CD14-positive monocyte (primary cell): ENCODE data around the gene TACC3. TPM values are rescaled to one million over a fixed set of nuclear protein-coding genes. Genes with fewer than 3 reads are reported as not detected.

Experiments used
- DNase-seq, 3 donors: peaks; one replicate each; pipeline ENCODE4 v3.0.0-alpha.2; 2011 to 2022
- H2AFZ ChIP-seq: 2 replicates; pipeline ENCODE4 v1.6.0; 2012; ENCODE audit warnings: mild to moderate bottlenecking, low read depth, low read length, inconsistent platforms; ENCODE audit not compliant: insufficient read depth, poor library complexity, severe bottlenecking
- H3K27ac ChIP-seq, 2 donors: 1 replicate in 1 of 2; 2 replicates in 1 of 2; pipeline ENCODE4 v1.5.1; 2012 to 2013; ENCODE audit warnings: low read length in 2 of 2, control low read depth in 1 of 2, inconsistent platforms in 1 of 2, low read depth in 1 of 2, mild to moderate bottlenecking in 1 of 2
- H3K27me3 ChIP-seq, 2 donors: one replicate each; pipeline versions ENCODE4 v1.6.0 to v1.6.1; 2011 to 2013; ENCODE audit warnings: low read length in 2 of 2; ENCODE audit not compliant: control insufficient read depth in 2 of 2, insufficient read depth in 2 of 2
- H3K36me3 ChIP-seq, 2 donors: replicated peaks in 1 of 2; 1 replicate in 1 of 2; 2 replicates in 1 of 2; pipeline versions ENCODE4 v1.5.1 to v1.6.1; 2012 to 2013; ENCODE audit warnings: low read length in 2 of 2, control low read depth in 1 of 2, inconsistent platforms in 1 of 2, mild to moderate bottlenecking in 1 of 2; ENCODE audit not compliant: insufficient read depth in 2 of 2, control insufficient read depth in 1 of 2
- H3K4me1 ChIP-seq, 2 donors: 1 replicate in 1 of 2; 2 replicates in 1 of 2; pipeline versions ENCODE4 v1.5.1 to v1.6.1; 2012 to 2013; ENCODE audit warnings: low read length in 2 of 2, control low read depth in 1 of 2, inconsistent platforms in 1 of 2, mild to moderate bottlenecking in 1 of 2, moderate library complexity in 1 of 2; ENCODE audit not compliant: insufficient read depth in 2 of 2, control insufficient read depth in 1 of 2
- H3K4me2 ChIP-seq: replicated peaks from 2 replicates; pipeline ENCODE3; 2012; ENCODE audit warnings: low read length, moderate library complexity, mild to moderate bottlenecking; ENCODE audit not compliant: poor library complexity, severe bottlenecking; ENCODE audit errors: extremely low read depth
- H3K4me3 ChIP-seq, 3 experiments: fragments of 200-600 bp in 1 of 3; sonication (generic) in 1 of 3; replicated peaks in 1 of 3; 1 replicate in 2 of 3; 2 replicates in 1 of 3; pipeline ENCODE4 v1.5.1; 2011 to 2013; ENCODE audit warnings: low read length in 3 of 3, mild to moderate bottlenecking in 3 of 3, control low read depth in 2 of 3, low read depth in 2 of 3, inconsistent platforms in 1 of 3, moderate library complexity in 1 of 3
- H3K79me2 ChIP-seq: 2 replicates; pipeline ENCODE4 v1.6.0; 2012; ENCODE audit warnings: mild to moderate bottlenecking, control low read depth, inconsistent platforms, low read length, moderate library complexity; ENCODE audit not compliant: insufficient read depth
- H3K9ac ChIP-seq: 2 replicates; pipeline ENCODE4 v1.6.0; 2017; ENCODE audit warnings: low read length, mild to moderate bottlenecking; ENCODE audit not compliant: insufficient read depth, poor library complexity, severe bottlenecking
- H3K9me3 ChIP-seq, 2 donors: replicated peaks in 1 of 2; 1 replicate in 1 of 2; 2 replicates in 1 of 2; pipeline versions ENCODE4 v1.5.1 to v1.6.1; 2012 to 2013; ENCODE audit warnings: low read length in 2 of 2, control low read depth in 1 of 2; ENCODE audit not compliant: control insufficient read depth in 1 of 2, insufficient read depth in 1 of 2
- H4K20me1 ChIP-seq: 2 replicates; pipeline ENCODE4 v1.6.0; 2012; ENCODE audit warnings: mild to moderate bottlenecking, low read length, control low read depth, moderate library complexity; ENCODE audit not compliant: insufficient read depth
- H3K27ac Mint-ChIP-seq, 7 donors: one replicate each; pipeline ENCODE4 v1.8.0; 2020; ENCODE audit warnings: mild to moderate bottlenecking in 7 of 7, mixed read lengths in 7 of 7, moderate library complexity in 6 of 7, inconsistent platforms in 2 of 7
- H3K27me3 Mint-ChIP-seq, 3 donors: one replicate each; pipeline ENCODE4 v1.8.0; 2021 to 2022; ENCODE audit warnings: low read depth in 3 of 3, mild to moderate bottlenecking in 3 of 3, mixed read lengths in 3 of 3, moderate library complexity in 3 of 3, inconsistent platforms in 1 of 3
- H3K36me3 Mint-ChIP-seq, 2 donors: one replicate each; pipeline ENCODE4 v1.8.0; 2020; ENCODE audit warnings: mixed read lengths in 2 of 2, inconsistent platforms in 1 of 2, mild to moderate bottlenecking in 1 of 2
- H3K4me1 Mint-ChIP-seq: one replicate; pipeline ENCODE4 v1.8.0; 2020; ENCODE audit warnings: mild to moderate bottlenecking, mixed read lengths
- H3K4me3 Mint-ChIP-seq, 2 donors: one replicate each; pipeline ENCODE4 v1.8.0; 2020; ENCODE audit warnings: mild to moderate bottlenecking in 2 of 2, mixed read lengths in 2 of 2, moderate library complexity in 1 of 2
- H3K9me3 Mint-ChIP-seq, 7 donors: one replicate each; pipeline ENCODE4 v1.8.0; 2020 to 2022; ENCODE audit warnings: mixed read lengths in 7 of 7, mild to moderate bottlenecking in 6 of 7, moderate library complexity in 6 of 7, inconsistent platforms in 2 of 7
- WGBS: methylation state at CpG from one replicate; pipeline ENCODE4 v1.1.5; 2013; ENCODE audit warnings: missing lambda C conversion rate; ENCODE audit not compliant: insufficient coverage; 5-methylcytosine and 5-hydroxymethylcytosine counted together
- intact Hi-C, 2 donors: fragments of 100-400 bp; cut with micrococcal nuclease; formaldehyde crosslinking; loops; one replicate each; pipeline versions ENCODE4 v1.15.0 to v1.15.1; 2023
- polyA plus RNA-seq, 3 donors: library from polyadenylated mRNA; depleted of rRNA in 1 of 3; unstranded in 2 of 3; stranded (reverse) in 1 of 3; fragments of 300-500 nt in 2 of 3; fragments of >200 nt in 1 of 3; fragmentation: Illumina TruSeq in 2 of 3; gene quantifications; 1 replicate in 2 of 3; 2 replicates in 1 of 3; pipeline ENCODE4 v1.2.3, GENCODE V29; 2012 to 2021
- TF ChIP-seq, protein P1 (sequence below): fragments of 200-600 bp; IDR thresholded peaks from one replicate; pipeline ENCODE4 v1.8.0; 2022; ENCODE audit warnings: antibody characterized with exemption, mild to moderate bottlenecking

TACC3 gene
- polyA plus RNA-seq, 3 donors = 43.7 to 84.2 (median 56.6) TPM

DNA sequence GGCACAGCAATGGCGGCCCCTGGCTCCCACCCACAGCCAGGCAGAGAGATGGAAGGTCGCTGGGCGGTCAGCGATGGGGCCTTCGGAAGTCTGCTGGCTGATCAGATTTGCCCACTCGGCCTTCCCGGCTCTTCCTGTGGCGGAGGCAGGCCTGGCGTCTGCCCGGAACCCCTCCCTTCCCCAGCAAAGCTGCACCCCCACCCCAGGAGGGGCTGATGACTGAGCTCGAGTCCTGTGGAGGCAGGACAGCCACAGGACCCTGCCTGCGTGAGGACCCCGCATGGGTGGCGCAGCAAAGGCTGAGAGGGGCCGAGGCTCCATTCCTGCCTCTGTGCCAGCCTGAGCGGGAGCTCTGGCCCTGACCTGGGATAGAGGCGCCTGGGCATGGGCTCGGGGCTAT is 34.8 kb downstream of the TACC3 start:
- Mint-ChIP-seq H3K9me3 (peaks cover 0 to 1% (median 0%) of the 10 kb centered on the region in 7 donors), H3K27me3 (peaks cover 0 to 2% (median 2%) of the 10 kb centered on the region in 3 donors), H3K4me1 (peaks cover 10% of the 10 kb centered on the region), H3K4me3 (peak overlapping the region in 1 of 2 donors; percentile 53), H3K27ac (no peak overlapping the region), H3K36me3 (no peaks in the 10 kb centered on the region)
- no peak for DNase-seq
- no peaks in the 10 kb centered on the region for H3K79me2 ChIP-seq
- no peak overlapping the region for H2AFZ ChIP-seq
- H3K36me3 ChIP-seq = no peaks in the 10 kb centered on the region
- intact Hi-C loops = no loop called here
- no peak overlapping the region for H3K4me2 ChIP-seq
- H3K27ac ChIP-seq = no peak overlapping the region
- H3K9me3 ChIP-seq = no peaks in the 10 kb centered on the region
- H3K9ac ChIP-seq = no peak overlapping the region
- H3K4me3 ChIP-seq = no peak overlapping the region
- WGBS = 56% methylated on average over 16 of the region's 18 CpGs
- peaks cover 21 to 23% of the 10 kb centered on the region in 2 donors for H3K4me1 ChIP-seq
- no peaks in the 10 kb centered on the region for H4K20me1 ChIP-seq
- no peaks in the 10 kb centered on the region for H3K27me3 ChIP-seq
- TF ChIP-seq, protein P1, sequence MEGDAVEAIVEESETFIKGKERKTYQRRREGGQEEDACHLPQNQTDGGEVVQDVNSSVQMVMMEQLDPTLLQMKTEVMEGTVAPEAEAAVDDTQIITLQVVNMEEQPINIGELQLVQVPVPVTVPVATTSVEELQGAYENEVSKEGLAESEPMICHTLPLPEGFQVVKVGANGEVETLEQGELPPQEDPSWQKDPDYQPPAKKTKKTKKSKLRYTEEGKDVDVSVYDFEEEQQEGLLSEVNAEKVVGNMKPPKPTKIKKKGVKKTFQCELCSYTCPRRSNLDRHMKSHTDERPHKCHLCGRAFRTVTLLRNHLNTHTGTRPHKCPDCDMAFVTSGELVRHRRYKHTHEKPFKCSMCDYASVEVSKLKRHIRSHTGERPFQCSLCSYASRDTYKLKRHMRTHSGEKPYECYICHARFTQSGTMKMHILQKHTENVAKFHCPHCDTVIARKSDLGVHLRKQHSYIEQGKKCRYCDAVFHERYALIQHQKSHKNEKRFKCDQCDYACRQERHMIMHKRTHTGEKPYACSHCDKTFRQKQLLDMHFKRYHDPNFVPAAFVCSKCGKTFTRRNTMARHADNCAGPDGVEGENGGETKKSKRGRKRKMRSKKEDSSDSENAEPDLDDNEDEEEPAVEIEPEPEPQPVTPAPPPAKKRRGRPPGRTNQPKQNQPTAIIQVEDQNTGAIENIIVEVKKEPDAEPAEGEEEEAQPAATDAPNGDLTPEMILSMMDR = no peak

DNA sequence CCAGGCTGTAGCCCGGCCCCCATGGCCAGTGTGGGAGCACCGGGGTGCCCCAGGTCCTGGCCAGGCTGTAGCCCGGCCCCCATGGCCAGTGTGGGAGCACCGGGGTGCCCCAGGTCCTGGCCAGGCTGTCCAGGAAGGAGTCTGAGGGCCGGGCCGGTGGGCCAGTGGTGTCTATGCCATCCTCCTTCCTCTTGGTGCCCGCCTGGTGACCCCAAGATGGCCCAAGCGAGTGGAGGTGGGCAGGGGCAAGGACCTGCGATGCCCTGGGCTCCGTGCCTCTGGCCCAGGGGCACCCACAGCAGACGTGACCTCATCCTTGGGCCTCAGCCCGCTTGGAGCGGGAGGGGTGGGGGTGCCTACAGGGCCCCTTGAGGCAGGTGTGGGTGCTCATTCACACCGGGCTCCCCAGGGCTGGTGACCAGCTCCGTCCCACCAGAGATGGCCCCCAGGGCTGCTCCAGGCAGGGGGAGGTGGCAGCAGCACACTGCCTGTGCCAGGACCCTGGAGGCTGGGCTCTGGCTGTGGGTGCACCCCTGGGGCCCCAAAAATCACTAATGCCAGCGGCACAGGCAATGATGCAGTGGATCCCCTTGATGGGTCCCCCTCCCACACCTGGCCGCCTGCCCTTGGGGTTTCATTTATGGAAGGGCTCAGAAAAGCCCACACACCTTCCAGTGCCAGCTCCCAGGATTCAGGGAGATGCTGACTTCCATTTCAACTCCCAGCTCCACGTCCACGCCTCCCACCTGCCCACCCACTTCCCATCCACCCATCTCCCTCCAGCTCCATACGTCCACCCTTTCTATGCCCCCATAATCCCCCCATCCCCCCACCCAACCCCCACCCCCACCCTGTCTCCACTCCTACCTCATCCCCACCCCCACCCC is 35.8 kb downstream of the TACC3 start:
- H3K36me3 ChIP-seq = no peaks in the 10 kb centered on the region
- 93% methylated on average over 16 of the region's 20 CpGs for WGBS
- intact Hi-C loops = no loop called here

More for the DNA sequence above, 35.8 kb downstream of the TACC3 start:
- no peaks in the 10 kb centered on the region for H4K20me1 ChIP-seq
- no peaks in the 10 kb centered on the region for H3K36me3 Mint-ChIP-seq
- DNase-seq = no peak
- H3K27me3 ChIP-seq = peaks cover 0 to 1% of the 10 kb centered on the region in 2 donors
- H3K4me3 ChIP-seq = no peak overlapping the region
- no peaks in the 10 kb centered on the region for H3K79me2 ChIP-seq
- no peak overlapping the region for H3K27ac Mint-ChIP-seq
- H3K4me1 Mint-ChIP-seq = peaks cover 9% of the 10 kb centered on the region
- no peak overlapping the region for H3K4me3 Mint-ChIP-seq
- H3K27ac ChIP-seq = no peak overlapping the region
- H3K9me3 ChIP-seq = no peaks in the 10 kb centered on the region
- H3K9ac ChIP-seq = no peak overlapping the region
- H2AFZ ChIP-seq = no peak overlapping the region
- no peak overlapping the region for H3K4me2 ChIP-seq
- TF ChIP-seq, protein P1 = no peak
- H3K4me1 ChIP-seq = peaks cover 17 to 18% of the 10 kb centered on the region in 2 donors
- H3K27me3 Mint-ChIP-seq = peaks cover 2 to 7% (median 2%) of the 10 kb centered on the region in 3 donors
- peaks cover 0 to 1% (median 0%) of the 10 kb centered on the region in 7 donors for H3K9me3 Mint-ChIP-seq
